Activated effector memory CD4-positive, alpha-beta T cell treated with anti-CD3 and anti-CD28 coated beads, Interleukin-2, amount 50 U/mL, for 16 hours (primary cell): ENCODE results near the gene FYB2.

Experiments used
- DNase-seq: peaks from one replicate; pipeline ENCODE4 v3.0.0-alpha.2; 2020

The FYB2 gene

DNA sequence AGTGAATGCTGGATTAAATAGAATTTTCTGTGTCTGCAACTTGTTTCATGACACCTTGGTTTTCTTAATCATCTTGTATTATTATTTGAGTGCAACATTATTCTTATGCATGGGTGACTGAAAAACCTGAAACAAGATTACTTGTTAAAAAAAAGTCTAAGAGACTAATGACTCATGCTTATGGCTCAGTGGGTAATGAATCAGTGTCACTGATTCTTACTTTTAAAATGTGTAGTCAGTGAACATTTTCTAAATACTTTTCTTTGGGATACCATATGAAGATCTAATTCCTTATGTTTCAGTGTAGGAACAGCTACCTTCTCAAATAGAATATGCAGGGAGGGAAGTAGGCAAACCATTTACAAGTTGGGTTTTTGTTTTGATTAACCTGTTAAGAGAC lies 108.6 kb downstream of the FYB2 start:
- no peak for DNase-seq

DNA sequence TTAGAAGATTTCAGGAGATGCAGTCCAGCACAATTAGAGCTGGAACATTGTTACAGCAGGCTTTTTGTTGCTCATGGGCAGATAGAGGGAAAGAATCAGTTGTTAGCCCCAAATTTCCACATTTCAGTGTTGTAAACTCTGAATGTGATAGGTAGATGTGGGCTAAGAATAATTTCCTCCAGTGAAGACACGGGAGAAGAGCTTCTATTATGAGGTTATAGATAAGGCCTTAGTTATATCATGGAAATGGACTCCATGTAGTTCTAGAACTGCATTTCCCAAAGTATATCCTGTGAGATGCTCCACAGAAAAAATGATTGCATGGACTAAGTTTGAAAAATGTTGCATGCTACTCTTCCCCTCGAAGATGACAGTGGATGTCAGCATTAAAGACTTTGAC lies 109.2 kb downstream of the FYB2 start:
- no peak for DNase-seq

DNA sequence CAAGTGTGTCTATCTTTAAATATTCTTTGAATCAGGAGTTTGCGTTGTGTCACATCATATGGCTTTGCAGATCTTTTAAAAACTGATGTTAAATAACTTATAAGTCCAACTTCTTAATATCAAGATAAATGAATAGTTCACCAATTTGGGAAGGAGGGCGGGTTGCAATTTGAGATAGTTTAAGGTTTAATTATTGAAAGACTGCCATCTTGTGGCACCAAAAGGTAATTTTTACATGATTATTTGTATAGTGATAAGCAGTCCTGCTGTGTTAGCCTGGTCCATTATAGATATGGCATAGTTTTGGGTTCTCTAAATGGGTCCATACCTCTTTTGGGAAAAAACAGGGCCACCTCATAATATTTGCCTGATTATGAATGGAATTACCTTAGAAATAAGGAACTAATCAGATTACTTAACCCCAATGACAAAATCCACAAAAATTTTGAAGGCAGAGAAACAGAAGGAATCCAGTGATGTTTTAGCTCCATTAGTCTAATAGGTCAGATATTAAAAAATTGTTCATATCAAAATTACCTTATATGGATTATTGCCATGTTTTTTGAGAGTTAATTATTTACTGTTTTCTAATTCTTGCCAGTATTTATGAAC lies 109.8 kb downstream of the FYB2 start:
- DNase-seq, result no peak

DNA sequence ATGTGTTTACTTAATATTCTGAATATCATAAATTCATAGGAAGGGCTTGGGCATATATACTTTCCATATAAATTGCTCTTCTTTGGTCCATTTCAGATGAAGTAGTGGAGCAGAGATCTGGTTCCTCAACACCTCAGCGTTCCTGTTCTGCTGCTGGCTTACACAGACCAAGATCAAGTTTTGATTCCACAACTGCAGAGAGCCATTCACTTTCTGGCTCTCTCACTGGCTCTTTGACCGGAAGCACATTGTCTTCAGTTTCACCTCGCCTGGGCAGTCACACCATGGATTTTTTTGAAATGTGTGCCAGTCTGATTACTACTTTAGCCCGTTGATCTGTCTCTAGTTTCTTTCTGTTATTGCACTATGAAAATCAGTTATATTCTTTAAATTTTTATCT lies 111.8 kb downstream of the FYB2 start:
- no peak for DNase-seq

DNA sequence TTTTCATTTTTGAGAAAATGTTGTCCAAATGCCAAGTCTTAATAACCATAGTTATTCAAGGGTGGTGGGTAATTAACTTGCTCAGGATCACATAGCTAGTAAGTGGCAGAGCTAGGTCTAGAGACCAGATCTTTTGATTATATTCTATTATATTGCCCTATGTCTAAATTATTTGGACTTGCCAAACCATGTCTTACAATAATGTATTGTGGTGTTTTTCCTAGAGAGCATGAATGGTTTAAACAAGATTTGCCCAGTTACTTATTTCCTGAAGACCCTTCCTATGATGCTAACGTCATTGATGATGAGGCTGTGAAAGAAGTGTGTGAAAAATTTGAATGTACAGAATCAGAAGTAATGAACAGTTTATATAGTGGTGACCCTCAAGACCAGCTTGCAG lies 115.5 kb downstream of the FYB2 start:
- DNase-seq, result no peak

DNA sequence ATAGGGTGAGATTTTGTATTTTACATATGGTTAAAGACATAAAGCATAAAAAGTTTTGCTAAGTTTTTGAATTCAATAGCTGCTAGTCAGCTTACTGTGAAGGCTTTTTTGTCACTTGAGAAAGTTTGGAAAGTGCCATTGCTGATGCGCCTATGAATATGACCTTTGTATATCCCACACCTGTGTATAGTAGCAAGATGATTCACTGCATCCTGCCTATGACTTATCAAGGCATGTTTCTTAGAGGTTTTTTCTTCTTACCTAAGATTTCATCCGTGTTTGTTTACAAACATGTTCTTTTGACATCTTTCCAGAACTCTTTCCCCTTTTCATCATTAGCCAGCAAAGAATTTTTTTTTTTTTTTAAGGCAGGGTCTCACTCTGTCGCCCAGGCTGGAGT lies 122.5 kb downstream of the FYB2 start:
- no peak for DNase-seq

DNA sequence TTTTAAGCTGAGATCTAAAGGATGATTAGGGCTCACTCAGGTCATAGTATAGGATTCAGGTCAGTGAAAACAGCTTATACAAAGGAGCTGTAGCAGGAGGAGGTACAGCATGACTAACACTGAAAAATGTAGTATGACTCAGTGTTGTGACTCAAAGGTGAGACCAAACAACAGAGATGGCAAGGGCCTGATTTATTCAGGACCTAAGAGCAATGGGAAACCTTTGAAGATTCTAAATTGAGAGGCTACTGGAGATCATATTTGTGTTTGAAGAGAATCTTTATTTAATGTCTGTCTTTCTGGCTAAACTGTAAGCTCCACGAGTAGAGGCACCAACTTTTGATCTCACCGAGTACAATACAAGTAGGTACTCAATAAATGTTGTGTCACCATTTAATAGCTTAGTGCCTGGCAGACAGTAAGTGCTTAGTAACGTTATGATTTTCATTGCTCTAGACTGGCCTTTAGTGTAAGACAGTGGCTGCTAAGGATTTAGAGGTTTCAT lies 130.6 kb downstream of the FYB2 start:
- no peak for DNase-seq

DNA sequence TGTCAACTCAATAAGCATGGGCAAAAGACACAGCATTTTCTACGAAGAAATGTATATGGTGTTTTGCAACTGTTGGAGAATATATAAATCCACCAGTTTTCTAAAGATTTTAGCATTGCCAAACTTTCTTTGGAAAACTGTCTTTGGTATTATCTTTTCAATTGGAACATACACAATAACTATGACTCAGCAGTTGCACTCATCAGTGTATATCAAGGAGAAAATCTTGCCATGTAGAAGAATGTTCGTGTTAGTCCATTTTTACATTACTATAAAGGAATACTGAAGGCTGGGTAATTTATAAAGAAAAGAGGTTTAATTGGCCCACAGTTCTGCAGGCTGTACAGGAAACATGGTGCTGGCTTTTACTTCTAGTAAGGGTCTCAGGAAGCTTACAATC lies 133.0 kb downstream of the FYB2 start:
- DNase-seq, result no peak

DNA sequence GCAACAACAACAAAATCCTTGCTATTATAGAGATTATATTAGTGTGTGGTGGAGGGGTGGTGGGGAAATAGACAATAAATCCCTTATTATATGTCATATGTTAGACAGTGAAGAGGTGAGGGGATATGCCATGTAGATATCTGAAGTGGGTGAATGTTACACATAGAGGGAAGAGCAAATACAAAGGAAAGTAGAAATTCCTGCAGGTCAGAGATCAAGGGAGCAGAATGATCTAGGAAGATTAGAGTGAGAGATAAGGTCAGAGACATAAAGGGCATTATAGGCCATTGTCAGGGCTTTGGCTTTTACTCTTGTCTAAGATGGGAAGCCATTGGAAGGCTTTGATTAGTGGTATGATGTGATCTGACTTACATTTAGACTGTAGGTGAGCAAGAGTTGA lies 135.6 kb downstream of the FYB2 start:
- DNase-seq, result no peak

DNA sequence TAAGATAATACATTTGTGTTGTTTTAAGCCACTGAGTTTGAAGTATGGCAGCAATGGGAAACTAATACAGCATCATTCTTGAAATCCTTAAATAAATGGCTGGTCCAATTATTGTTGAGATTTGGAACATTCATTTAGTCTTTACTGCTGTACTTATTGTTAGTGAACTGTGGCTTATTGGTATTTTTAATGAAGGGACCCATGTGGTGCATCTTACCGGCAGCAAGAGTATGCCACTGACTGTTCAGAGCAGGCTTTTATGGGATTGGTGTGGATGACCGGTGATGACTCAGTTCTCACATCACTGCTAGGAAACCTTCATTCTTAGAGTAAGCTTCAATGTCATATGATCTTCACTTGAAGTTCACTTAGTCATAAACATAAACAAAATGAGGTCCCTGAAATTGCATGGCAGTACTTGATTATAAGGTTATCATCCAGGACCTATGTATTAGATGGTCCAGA lies 142.6 kb downstream of the FYB2 start:
- DNase-seq, result no peak

DNA sequence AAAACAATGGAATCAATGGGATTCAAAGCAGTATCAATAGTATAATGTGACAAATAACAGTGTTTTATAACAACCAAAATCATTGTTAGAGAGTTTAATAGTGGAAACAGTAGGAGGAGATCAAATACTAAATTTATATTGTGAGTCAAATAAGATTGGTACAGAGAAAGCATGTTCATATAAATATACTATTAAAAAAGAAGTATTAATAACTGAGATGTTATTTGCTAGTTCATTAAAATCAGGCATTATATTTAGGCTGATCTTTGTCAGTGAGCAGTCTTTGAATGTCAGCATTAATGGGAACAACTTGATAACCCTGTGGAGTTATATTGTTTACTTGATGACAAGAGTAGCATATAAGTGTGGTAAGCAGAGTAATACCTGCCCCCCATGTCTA lies 143.4 kb downstream of the FYB2 start:
- DNase-seq, result no peak

DNA sequence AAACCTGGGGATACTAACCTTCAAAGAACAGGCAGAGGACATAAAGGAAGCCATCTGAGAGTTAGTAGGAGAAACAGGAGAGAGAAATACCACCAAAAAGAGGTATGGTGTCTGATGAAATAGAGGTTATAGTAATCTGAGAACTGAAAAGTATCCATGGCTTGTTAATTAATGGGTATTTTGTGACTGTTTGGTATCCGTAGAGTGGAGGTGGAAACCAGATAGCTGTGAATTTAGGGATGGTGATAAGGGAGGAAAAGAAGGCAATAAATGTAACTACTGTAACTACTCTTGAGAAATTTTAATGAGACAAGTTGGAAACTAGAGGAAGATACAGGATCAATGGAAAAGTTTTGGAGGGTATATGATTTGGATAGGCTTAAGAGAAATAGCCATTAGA lies 146.6 kb downstream of the FYB2 start:
- no peak for DNase-seq

DNA sequence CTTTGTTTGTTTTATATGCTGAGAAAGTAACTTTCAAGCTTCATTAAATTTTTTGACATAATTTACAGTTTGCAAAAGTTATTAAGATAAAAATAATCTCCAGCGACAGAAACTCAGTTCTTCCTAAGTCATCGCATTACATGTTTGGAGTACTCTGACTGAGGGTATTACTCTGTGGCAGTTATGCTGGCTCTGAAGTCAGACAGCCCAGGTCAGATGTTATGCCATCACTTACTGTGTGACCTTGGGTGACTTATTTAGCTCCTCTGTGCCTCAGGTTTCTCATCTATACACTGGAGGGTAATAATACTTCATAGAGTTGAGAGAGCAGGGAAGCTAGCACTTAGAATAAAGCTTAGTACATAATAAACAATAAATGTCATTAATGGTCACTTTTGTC lies 147.7 kb downstream of the FYB2 start:
- DNase-seq, result no peak

DNA sequence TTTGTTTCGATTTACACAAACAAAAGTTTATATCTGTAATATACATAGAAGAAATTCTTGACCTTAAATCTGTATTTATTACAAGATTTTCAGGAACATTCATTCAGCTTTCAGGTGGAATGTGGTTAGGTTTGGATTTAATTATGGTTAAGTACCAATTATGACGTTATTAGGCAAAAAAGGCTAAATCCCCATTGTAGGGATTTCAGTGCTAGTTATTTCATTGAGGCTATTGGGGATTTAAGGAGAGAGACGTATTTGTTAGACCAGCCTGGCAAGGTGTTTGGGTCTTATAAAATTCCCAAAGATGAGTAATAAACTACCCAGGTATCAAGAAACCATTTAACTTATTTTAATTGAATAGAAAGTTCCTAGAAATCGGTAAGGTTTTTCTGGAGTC lies 148.1 kb downstream of the FYB2 start:
- DNase-seq, result no peak

DNA sequence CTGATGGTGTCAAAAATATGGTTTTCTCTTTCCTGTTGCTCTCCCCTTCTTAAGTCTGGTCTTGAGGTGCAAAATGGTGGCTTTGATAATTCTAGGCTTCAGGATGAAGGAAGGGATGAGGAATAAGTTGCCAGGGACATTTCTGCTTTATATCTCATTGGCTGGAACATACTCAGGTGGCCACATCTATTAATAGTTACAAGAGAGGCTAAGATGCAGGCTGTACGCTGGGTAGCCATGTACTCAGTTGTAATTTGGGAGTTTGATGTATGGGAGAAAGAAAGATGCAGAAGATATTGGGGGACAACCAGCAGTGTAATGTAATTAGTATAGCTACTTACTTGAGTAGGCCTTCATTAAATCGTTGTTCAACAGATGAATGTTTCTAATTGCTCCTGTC lies 148.9 kb downstream of the FYB2 start:
- DNase-seq, result no peak
